ENCODE data around the gene SLC27A4.
"Not testable (repeated sequence)": the region's sequence is repeated elsewhere in the genome, so short reads cannot be mapped to it uniquely, and the experiment has no call there.

The SLC27A4 gene

GRCh38 chr9:128325629-128326028 is 14.7 kb upstream of the SLC27A4 start:
- no peak for DNase-seq

GRCh38 chr9:128333451-128333869 is 6.9 kb upstream of the SLC27A4 start:
- DNase-seq = no peak

GRCh38 chr9:128335161-128335560 is 5.2 kb upstream of the SLC27A4 start:
- no peak for DNase-seq

- DNase-seq = no peak
Measured at GRCh38 chr9:128335914-128336313, 4.4 kb upstream of the SLC27A4 start.

GRCh38 chr9:128337936-128338335 is 2.4 kb upstream of the SLC27A4 start:
- DNase-seq = no peak

GRCh38 chr9:128338852-128339614 is 1.3 kb upstream of the SLC27A4 start:
- DNase-seq = not testable (repeated sequence)

GRCh38 chr9:128340691-128341434 is 536 bp downstream of the SLC27A4 start:
- no peak for DNase-seq

GRCh38 chr9:128341435-128341849 is 1.1 kb downstream of the SLC27A4 start:
- DNase-seq = peak in 1 of 2 experiments; percentile 28

- no peak for DNase-seq
Measured at GRCh38 chr9:128342971-128343680, 2.8 kb downstream of the SLC27A4 start.

- DNase-seq = no peak
Measured at GRCh38 chr9:128343855-128344254, 3.5 kb downstream of the SLC27A4 start.

GRCh38 chr9:128344931-128345605 is 4.7 kb downstream of the SLC27A4 start:
- no peak for DNase-seq

GRCh38 chr9:128349125-128349524 is 8.8 kb downstream of the SLC27A4 start:
- DNase-seq = no peak

- no peak for DNase-seq
Measured at GRCh38 chr9:128349772-128350171, 9.4 kb downstream of the SLC27A4 start.

- no peak for DNase-seq
Measured at GRCh38 chr9:128355451-128355850, 15.1 kb downstream of the SLC27A4 start.

- no peak for DNase-seq
Measured at GRCh38 chr9:128358090-128358489, 17.8 kb downstream of the SLC27A4 start.

- no peak for DNase-seq
Measured at GRCh38 chr9:128358861-128359260, 18.5 kb downstream of the SLC27A4 start.

GRCh38 chr9:128360826-128361225 is 20.5 kb downstream of the SLC27A4 start:
- no peak for DNase-seq

- no peak for DNase-seq
Measured at GRCh38 chr9:128361296-128361985, 21.1 kb downstream of the SLC27A4 start.

- DNase-seq = peak; percentile 21 to 69
Measured at GRCh38 chr9:128361986-128362646, 21.8 kb downstream of the SLC27A4 start.

GRCh38 chr9:128362774-128363173 is 22.4 kb downstream of the SLC27A4 start:
- DNase-seq = no peak

- DNase-seq = no peak
Measured at GRCh38 chr9:128365525-128365924, 25.2 kb downstream of the SLC27A4 start.
